C4-2B (cell line): ENCODE measurements around the gene IFNA8.

ENCODE experiments used
- CTCF ChIP-seq: fragments of 450-650 bp; conservative IDR thresholded peaks from 2 replicates; pipeline ENCODE4 v1.5.1; 2017; ENCODE audit warnings: mild to moderate bottlenecking
- ZFX ChIP-seq: fragments of 450-650 bp; IDR thresholded peaks from 2 replicates; pipeline ENCODE4 v1.6.1; 2017

GRCh38 chr9:21408817-21409216, at the start of gene IFNA8:
- TF ChIP-seq CTCF: no peak
- no peak for TF ChIP-seq ZFX
